IMR-90 (cell line): ENCODE measurements around the gene ZNF446. TPM values are rescaled to one million over a fixed set of nuclear protein-coding genes. Genes with fewer than 3 reads are reported as not detected.
A peak's percentile ranks its signal among the peaks of the same experiment; 100 is the strongest.

Source experiments
- ATAC-seq: fragments of 200-7000 bp; cut with Tn5 transposase; 2 replicates; pipeline ENCODE4 v1.9.1; 2020; ENCODE audit warnings: low read depth, mild to moderate bottlenecking, moderate library complexity
- BruUV-seq: library from RNA; stranded (reverse); fragments of 400-500 nt; replicated peaks from 2 replicates; lab custom pipeline; 2021; lab: Mats Ljungman, UMichigan
- CTCF ChIA-PET: fragments of 300-600 bp; formaldehyde crosslinking; extraction: SDS; loops from one replicate; lab custom pipeline; 2021; ENCODE audit warnings: antibody characterized with exemption; lab: Yijun Ruan, JAX
- POLR2A ChIA-PET: fragments of 300-600 bp; sonication (Branson Sonifier 250); formaldehyde crosslinking; loops from one replicate; lab custom pipeline; 2022; ENCODE audit warnings: antibody characterized with exemption; ENCODE audit not compliant: unreplicated experiment; lab: Charles Lee
- DNase-seq: peaks from one replicate; pipeline ENCODE4 v3.0.0; 2013
- H2AFZ ChIP-seq: replicated peaks from 2 replicates; pipeline ENCODE3; 2013; ENCODE audit warnings: low read length, mild to moderate bottlenecking; ENCODE audit not compliant: poor library complexity
- H2AK5ac ChIP-seq: 2 replicates; pipeline ENCODE4 v1.6.1; 2013; ENCODE audit warnings: low read depth, low read length, inconsistent platforms
- H2AK9ac ChIP-seq: replicated peaks from 2 replicates; pipeline ENCODE3; 2013; ENCODE audit warnings: mild to moderate bottlenecking, low read depth, low read length, moderate library complexity; ENCODE audit not compliant: poor library complexity
- H2BK120ac ChIP-seq: 2 replicates; pipeline ENCODE4 v1.6.1; 2013; ENCODE audit warnings: low read depth, low read length, inconsistent platforms
- H2BK15ac ChIP-seq: 3 replicates; pipeline ENCODE4 v1.6.1; 2013; ENCODE audit warnings: low read depth, low read length, inconsistent platforms
- H2BK20ac ChIP-seq: 2 replicates; pipeline ENCODE4 v1.6.1; 2013; ENCODE audit warnings: low read depth, mild to moderate bottlenecking, inconsistent platforms, low read length, moderate library complexity
- H2BK5ac ChIP-seq: 2 replicates; pipeline ENCODE4 v1.6.1; 2013; ENCODE audit warnings: mild to moderate bottlenecking, low read depth, low read length, inconsistent platforms; ENCODE audit not compliant: poor library complexity, severe bottlenecking
- H3K14ac ChIP-seq: replicated peaks from 2 replicates; pipeline ENCODE4 v1.6.1; 2013; ENCODE audit warnings: low read depth, low read length, inconsistent platforms
- H3K18ac ChIP-seq: 2 replicates; pipeline ENCODE4 v1.6.1; 2013; ENCODE audit warnings: low read depth, low read length, control low read depth
- H3K23ac ChIP-seq: 2 replicates; pipeline ENCODE4 v1.6.1; 2013; ENCODE audit warnings: low read depth, low read length, inconsistent platforms
- H3K27ac ChIP-seq: 2 replicates; pipeline ENCODE4 v1.5.1; 2013; ENCODE audit warnings: mild to moderate bottlenecking, control low read depth, low read length; ENCODE audit not compliant: insufficient read depth
- H3K27me3 ChIP-seq: 2 replicates; pipeline ENCODE4 v1.6.1; 2013; ENCODE audit warnings: low read length; ENCODE audit not compliant: control insufficient read depth, insufficient read depth
- H3K36me3 ChIP-seq: 2 replicates; pipeline ENCODE4 v1.6.1; 2013; ENCODE audit warnings: low read length, mixed read lengths; ENCODE audit not compliant: control insufficient read depth, insufficient read depth
- H3K4ac ChIP-seq: 2 replicates; pipeline ENCODE4 v1.6.1; 2013; ENCODE audit warnings: low read depth, low read length, inconsistent platforms
- H3K4me1 ChIP-seq: 2 replicates; pipeline ENCODE4 v1.6.1; 2013; ENCODE audit warnings: low read length, mixed read lengths; ENCODE audit not compliant: control insufficient read depth, insufficient read depth
- H3K4me2 ChIP-seq: 2 replicates; pipeline ENCODE4 v1.6.1; 2013; ENCODE audit warnings: low read depth, mild to moderate bottlenecking, control low read depth, low read length, moderate library complexity
- H3K4me3 ChIP-seq: 2 replicates; pipeline ENCODE4 v1.5.1; 2013; ENCODE audit warnings: low read depth, mild to moderate bottlenecking, control low read depth, low read length, moderate library complexity; ENCODE audit not compliant: insufficient read depth
- H3K56ac ChIP-seq: 2 replicates; pipeline ENCODE4 v1.6.1; 2013; ENCODE audit warnings: low read length, inconsistent platforms; ENCODE audit not compliant: insufficient read depth; ENCODE audit errors: extremely low read depth
- H3K79me1 ChIP-seq, 2 experiments: 2 replicates each; pipeline ENCODE4 v1.6.1; 2013; ENCODE audit warnings: low read length in 2 of 2, inconsistent platforms in 1 of 2, low read depth in 1 of 2
- H3K9ac ChIP-seq: 2 replicates; pipeline ENCODE4 v1.6.1; 2013; ENCODE audit warnings: low read depth, low read length, control low read depth
- H3K9me1 ChIP-seq: 2 replicates; pipeline ENCODE4 v1.6.1; 2013; ENCODE audit warnings: low read length, inconsistent platforms; ENCODE audit not compliant: insufficient read depth
- H3K9me3 ChIP-seq: 2 replicates; pipeline ENCODE4 v1.6.1; 2013; ENCODE audit warnings: low read length; ENCODE audit not compliant: control insufficient read depth, insufficient read depth
- H4K20me1 ChIP-seq: 2 replicates; pipeline ENCODE4 v1.6.1; 2013; ENCODE audit warnings: low read length, inconsistent platforms; ENCODE audit not compliant: insufficient read depth
- H4K5ac ChIP-seq: 2 replicates; pipeline ENCODE4 v1.6.1; 2013; ENCODE audit warnings: mild to moderate bottlenecking, low read depth, low read length, control low read depth
- H4K8ac ChIP-seq, 2 experiments: 2 replicates each; pipeline ENCODE4 v1.6.1; 2013; ENCODE audit warnings: low read depth in 2 of 2, low read length in 2 of 2, control low read depth in 1 of 2, inconsistent platforms in 1 of 2
- H4K91ac ChIP-seq: 2 replicates; pipeline ENCODE4 v1.6.1; 2013; ENCODE audit warnings: low read depth, low read length, inconsistent platforms; ENCODE audit not compliant: insufficient read depth
- BHLHE40 ChIP-seq: fragments of 150-350 bp; IDR thresholded peaks from 2 replicates; pipeline ENCODE4 v1.6.1; 2016; ENCODE audit warnings: mild to moderate bottlenecking, low read depth, low read length
- CEBPB ChIP-seq: IDR thresholded peaks from 2 replicates; pipeline ENCODE4 v1.6.1; 2012; ENCODE audit warnings: low read depth, low read length, improper control_type of control experiment
- CHD1 ChIP-seq: IDR thresholded peaks from 2 replicates; pipeline ENCODE4 v1.6.1; 2012; ENCODE audit warnings: low read depth, low read length, improper control_type of control experiment
- CTCF ChIP-seq: conservative IDR thresholded peaks from 2 replicates; pipeline ENCODE4 v1.5.1; 2012; ENCODE audit warnings: mild to moderate bottlenecking, low read depth, low read length, improper control_type of control experiment
- FOS ChIP-seq: fragments of 150-350 bp; IDR thresholded peaks from 2 replicates; pipeline ENCODE4 v1.6.1; 2016; ENCODE audit warnings: low read depth, low read length
- MAFK ChIP-seq: IDR thresholded peaks from 2 replicates; pipeline ENCODE4 v1.6.1; 2012; ENCODE audit warnings: low read depth, low read length, improper control_type of control experiment
- MAZ ChIP-seq: IDR thresholded peaks from 2 replicates; pipeline ENCODE4 v1.6.1; 2012; ENCODE audit warnings: low read depth, mild to moderate bottlenecking, low read length, improper control_type of control experiment, moderate library complexity, borderline replicate concordance
- MXI1 ChIP-seq: IDR thresholded peaks from 2 replicates; pipeline ENCODE4 v1.6.1; 2012; ENCODE audit warnings: low read depth, mild to moderate bottlenecking, low read length, moderate library complexity, borderline replicate concordance
- NFE2L2 ChIP-seq: fragments of 150-350 bp; IDR thresholded peaks from 2 replicates; pipeline ENCODE4 v1.6.1; 2016; ENCODE audit warnings: low read depth, mild to moderate bottlenecking, low read length
- POLR2A ChIP-seq: IDR thresholded peaks from 2 replicates; pipeline ENCODE4 v1.6.1; 2012; ENCODE audit warnings: mild to moderate bottlenecking, low read depth, low read length
- RAD21 ChIP-seq: IDR thresholded peaks from 2 replicates; pipeline ENCODE4 v1.6.1; 2012; ENCODE audit warnings: low read length, improper control_type of control experiment
- RCOR1 ChIP-seq: IDR thresholded peaks from 2 replicates; pipeline ENCODE4 v1.6.1; 2012; ENCODE audit warnings: mild to moderate bottlenecking, low read length, improper control_type of control experiment; ENCODE audit not compliant: insufficient replicate concordance
- RFX5 ChIP-seq: IDR thresholded peaks from 2 replicates; pipeline ENCODE4 v1.8.0; 2012; ENCODE audit warnings: low read depth, mild to moderate bottlenecking, low read length, moderate library complexity
- SMC3 ChIP-seq: fragments of 150-350 bp; IDR thresholded peaks from 2 replicates; pipeline ENCODE4 v1.6.1; 2016; ENCODE audit warnings: low read depth, mild to moderate bottlenecking, antibody characterized with exemption, low read length, moderate library complexity
- USF2 ChIP-seq: fragments of 150-350 bp; IDR thresholded peaks from 2 replicates; pipeline ENCODE4 v1.6.1; 2017; ENCODE audit warnings: mild to moderate bottlenecking, antibody characterized with exemption, low read length, low read depth
- WGBS, 2 experiments: methylation state at CpG; one replicate each; pipeline versions ENCODE4 v1.1.5 to v1.1.7; 2013; ENCODE audit warnings: missing lambda C conversion rate in 2 of 2; ENCODE audit not compliant: insufficient read length in 1 of 2; ENCODE audit errors: extremely low coverage in 2 of 2; 5-methylcytosine and 5-hydroxymethylcytosine counted together
- dilution Hi-C: fragments of 300-500 bp; cut with HindIII; formaldehyde crosslinking; loops from one replicate; pipeline ENCODE4 v1.14.3; 2018; ENCODE audit warnings: low sequenced_read_pairs; ENCODE audit not compliant: unreplicated experiment
- in situ Hi-C: fragments of 300-500 bp; cut with MboI; formaldehyde crosslinking; loops from 3 replicates; pipeline ENCODE4 v1.14.3; 2019; ENCODE audit warnings: low sequenced_read_pairs, inconsistent platforms, mixed read lengths
- intact Hi-C: fragments of 100-400 bp; cut with micrococcal nuclease; formaldehyde crosslinking; loops from 2 replicates; pipeline ENCODE4 v1.10.0; 2022
- polyA plus RNA-seq, 3 experiments: library from polyadenylated mRNA; depleted of rRNA; stranded (reverse); fragments of >200 nt; gene quantifications; 2 replicates each; pipeline ENCODE4 v1.2.3, GENCODE V29; 2012; ENCODE audit warnings: low replicate concordance in 1 of 3
- total RNA-seq: library from RNA; depleted of rRNA; stranded (reverse); fragments of >200 nt; gene quantifications from 2 replicates; pipeline ENCODE4 v1.2.3, GENCODE V29; 2012
- TF ChIP-seq, protein P1 (sequence below): fragments of 150-350 bp; IDR thresholded peaks from 2 replicates; pipeline ENCODE4 v1.6.1; 2016; ENCODE audit warnings: low read depth, mild to moderate bottlenecking, low read length, moderate library complexity, borderline replicate concordance

ZNF446 gene
- total and polyA plus RNA-seq, 2 of the 4 experiments (the other 2 are of a cell fraction): 4.8 to 6.9 TPM

DNA sequence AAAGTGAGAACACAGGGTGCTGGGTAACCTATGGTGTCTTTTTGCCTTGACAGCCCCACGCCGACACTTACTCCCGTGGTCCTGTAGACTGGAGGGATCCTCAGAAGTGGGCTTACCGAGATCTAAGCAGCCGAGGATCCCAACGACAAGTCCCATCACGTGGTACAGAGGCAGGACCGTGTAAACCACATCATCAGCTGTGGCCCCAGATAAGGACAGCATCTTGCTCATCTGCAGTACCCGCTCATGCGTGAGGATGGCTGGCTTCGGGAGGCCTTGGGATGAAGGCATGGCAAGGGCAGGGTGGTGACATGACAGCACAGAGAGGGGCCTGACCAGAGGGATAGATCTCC, 33.6 kb downstream of the ZNF446 start:
- Histone ChIP-seq H3K23ac (no peak overlapping the region), H2AFZ (peak overlapping the region; percentile 11), H3K4me1 (no peaks in the 10 kb centered on the region)

More for the DNA sequence above, 33.6 kb downstream of the ZNF446 start:
- ChIA-PET POLR2A (no interaction called here), CTCF (no interaction called here)
- Histone ChIP-seq H3K9me1 (no peaks in the 10 kb centered on the region), H2BK5ac (no peak overlapping the region), H3K9ac (no peak overlapping the region), H3K4ac (no peak overlapping the region), H4K91ac (no peak overlapping the region), H3K4me2 (no peak overlapping the region), H2AK5ac (no peak overlapping the region), H3K36me3 (peaks cover 4% of the 10 kb centered on the region; the same call in 1 of the 2 replicates), H2BK20ac (no peak overlapping the region), H4K5ac (no peak overlapping the region), H3K4me3 (no peak overlapping the region), H3K79me1 (peaks cover 4 to 26% of the 10 kb centered on the region in 2 experiments; a peak in 3 of 4 replicates), H3K9me3 (peaks cover 2% of the 10 kb centered on the region; the same call in 1 of the 2 replicates), H3K27ac (no peak overlapping the region), H4K20me1 (no peaks in the 10 kb centered on the region), H3K18ac (no peak overlapping the region), H2AK9ac (peak overlapping the region; percentile 78), H3K27me3 (no peaks in the 10 kb centered on the region), H3K14ac (no peak overlapping the region), H2BK120ac (no peak overlapping the region), H2BK15ac (no peak overlapping the region), H3K56ac (no peak overlapping the region), H4K8ac (no peak overlapping the region)
- ATAC-seq: no peak
- 87% methylated on average over 10 of the region's 11 CpGs; no CpG with 5 or more reads in 1 of the 2 experiments for WGBS, 2 experiments
- in situ Hi-C loops (no loop called here), dilution Hi-C loops (no loop called here), intact Hi-C loops (no loop called here)
- TF ChIP-seq MXI1 (no peak), USF2 (no peak), POLR2A (no peak), BHLHE40 (no peak), RAD21 (no peak), CEBPB (no peak), CHD1 (no peak), RFX5 (no peak), NFE2L2 (no peak), RCOR1 (no peak), MAZ (no peak), CTCF (no peak), MAFK (no peak), SMC3 (no peak), FOS (no peak)
- TF ChIP-seq, protein P1, sequence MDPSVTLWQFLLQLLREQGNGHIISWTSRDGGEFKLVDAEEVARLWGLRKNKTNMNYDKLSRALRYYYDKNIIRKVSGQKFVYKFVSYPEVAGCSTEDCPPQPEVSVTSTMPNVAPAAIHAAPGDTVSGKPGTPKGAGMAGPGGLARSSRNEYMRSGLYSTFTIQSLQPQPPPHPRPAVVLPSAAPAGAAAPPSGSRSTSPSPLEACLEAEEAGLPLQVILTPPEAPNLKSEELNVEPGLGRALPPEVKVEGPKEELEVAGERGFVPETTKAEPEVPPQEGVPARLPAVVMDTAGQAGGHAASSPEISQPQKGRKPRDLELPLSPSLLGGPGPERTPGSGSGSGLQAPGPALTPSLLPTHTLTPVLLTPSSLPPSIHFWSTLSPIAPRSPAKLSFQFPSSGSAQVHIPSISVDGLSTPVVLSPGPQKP: no peak
- BruUV-seq: no TSS peak
- no peak for DNase-seq
